ENCODE measurements around the gene COL19A1.

DNA sequence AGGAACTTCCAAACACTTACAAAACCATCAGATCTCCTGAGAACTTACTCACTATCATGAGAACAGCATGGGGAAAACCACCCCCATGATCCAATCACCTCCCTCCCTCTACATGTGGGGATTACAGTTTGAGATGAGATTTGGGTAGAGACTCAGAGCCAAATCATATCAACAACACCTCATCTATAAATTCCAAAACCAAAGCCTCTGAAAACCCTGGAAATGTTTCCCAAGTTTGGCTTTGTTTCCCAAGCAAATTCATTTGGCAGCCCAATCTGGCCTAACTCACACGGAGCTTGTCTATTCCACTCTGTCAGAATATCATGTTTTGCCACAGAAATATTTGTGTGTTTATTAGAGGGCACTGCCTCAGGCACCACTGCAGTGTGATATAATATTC is 293.9 kb downstream of the COL19A1 start:
- TF ChIP-seq, protein P1, sequence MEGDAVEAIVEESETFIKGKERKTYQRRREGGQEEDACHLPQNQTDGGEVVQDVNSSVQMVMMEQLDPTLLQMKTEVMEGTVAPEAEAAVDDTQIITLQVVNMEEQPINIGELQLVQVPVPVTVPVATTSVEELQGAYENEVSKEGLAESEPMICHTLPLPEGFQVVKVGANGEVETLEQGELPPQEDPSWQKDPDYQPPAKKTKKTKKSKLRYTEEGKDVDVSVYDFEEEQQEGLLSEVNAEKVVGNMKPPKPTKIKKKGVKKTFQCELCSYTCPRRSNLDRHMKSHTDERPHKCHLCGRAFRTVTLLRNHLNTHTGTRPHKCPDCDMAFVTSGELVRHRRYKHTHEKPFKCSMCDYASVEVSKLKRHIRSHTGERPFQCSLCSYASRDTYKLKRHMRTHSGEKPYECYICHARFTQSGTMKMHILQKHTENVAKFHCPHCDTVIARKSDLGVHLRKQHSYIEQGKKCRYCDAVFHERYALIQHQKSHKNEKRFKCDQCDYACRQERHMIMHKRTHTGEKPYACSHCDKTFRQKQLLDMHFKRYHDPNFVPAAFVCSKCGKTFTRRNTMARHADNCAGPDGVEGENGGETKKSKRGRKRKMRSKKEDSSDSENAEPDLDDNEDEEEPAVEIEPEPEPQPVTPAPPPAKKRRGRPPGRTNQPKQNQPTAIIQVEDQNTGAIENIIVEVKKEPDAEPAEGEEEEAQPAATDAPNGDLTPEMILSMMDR (IDR thresholded peaks at IDR 0.05), result no peak
- no peak for TF ChIP-seq ZFX (IDR thresholded peaks at IDR 0.05; ENCODE audit: borderline replicate concordance)
